GM23338 (cell line): ENCODE measurements around the gene KCTD4. TPM values are rescaled to one million over a fixed set of nuclear protein-coding genes. Genes with fewer than 3 reads are reported as not detected.

Experiments used
- ATAC-seq: fragments of 200-7000 bp; cut with Tn5 transposase; 3 replicates; pipeline ENCODE4 v1.9.1; 2020
- DNase-seq: peaks from one replicate; pipeline ENCODE4 v3.0.0-alpha.2; 2015; ENCODE audit warnings: low spot score
- H2AFZ ChIP-seq: fragments of 200-600 bp; sonication (generic); 2 replicates; pipeline ENCODE4 v1.8.0; 2016; ENCODE audit warnings: antibody characterized with exemption, mild to moderate bottlenecking, moderate library complexity
- H3F3A ChIP-seq: fragments of 200-600 bp; sonication (generic); replicated peaks from 2 replicates; pipeline ENCODE4 v1.8.0; 2017; ENCODE audit warnings: antibody characterized with exemption, mixed run types, low read depth
- H3K27ac ChIP-seq: fragments of 200-600 bp; sonication (generic); 2 replicates; pipeline ENCODE4 v1.6.1; 2016; ENCODE audit warnings: low read depth
- H3K27me3 ChIP-seq: fragments of 200-600 bp; sonication (generic); 2 replicates; pipeline ENCODE4 v1.8.0; 2016; ENCODE audit warnings: mild to moderate bottlenecking, mixed run types, moderate library complexity; ENCODE audit not compliant: insufficient read depth
- H3K36me3 ChIP-seq: fragments of 200-600 bp; sonication (generic); 2 replicates; pipeline ENCODE4 v1.8.0; 2016; ENCODE audit warnings: mild to moderate bottlenecking; ENCODE audit not compliant: insufficient read depth
- H3K4me1 ChIP-seq: fragments of 200-600 bp; sonication (generic); 2 replicates; pipeline ENCODE4 v1.8.0; 2016; ENCODE audit warnings: mild to moderate bottlenecking, moderate library complexity; ENCODE audit not compliant: insufficient read depth
- H3K4me2 ChIP-seq: fragments of 200-600 bp; sonication (generic); 2 replicates; pipeline ENCODE4 v1.7.1; 2017; ENCODE audit warnings: mixed run types
- H3K4me3 ChIP-seq: fragments of 200-600 bp; sonication (generic); 2 replicates; pipeline ENCODE4 v1.6.1; 2016; ENCODE audit warnings: mixed run types
- H3K79me2 ChIP-seq: fragments of 200-600 bp; sonication (generic); replicated peaks from 2 replicates; pipeline ENCODE4 v1.8.0; 2017; ENCODE audit warnings: mild to moderate bottlenecking; ENCODE audit not compliant: insufficient read depth
- H3K9me2 ChIP-seq: fragments of 200-600 bp; sonication (generic); 2 replicates; pipeline ENCODE4 v1.8.0; 2017; ENCODE audit not compliant: insufficient read depth
- H4K20me1 ChIP-seq: fragments of 200-600 bp; sonication (generic); replicated peaks from 2 replicates; pipeline ENCODE4 v1.8.0; 2017; ENCODE audit warnings: mild to moderate bottlenecking; ENCODE audit not compliant: insufficient read depth
- H3K27ac Mint-ChIP-seq: 2 replicates; pipeline ENCODE4 v1.8.0; 2020; ENCODE audit warnings: inconsistent platforms, mild to moderate bottlenecking, moderate library complexity, mixed read lengths
- H3K27me3 Mint-ChIP-seq: 3 replicates; pipeline ENCODE4 v1.8.0; 2022; ENCODE audit warnings: low read depth, mild to moderate bottlenecking, moderate library complexity, mixed read lengths, inconsistent platforms; ENCODE audit not compliant: insufficient read depth, poor library complexity
- H3K36me3 Mint-ChIP-seq: 3 replicates; pipeline ENCODE4 v1.8.0; 2021; ENCODE audit warnings: low read depth, mild to moderate bottlenecking, inconsistent platforms, moderate library complexity, mixed read lengths
- H3K4me1 Mint-ChIP-seq: 3 replicates; pipeline ENCODE4 v1.8.0; 2020; ENCODE audit warnings: mild to moderate bottlenecking, inconsistent platforms, mixed read lengths
- H3K4me3 Mint-ChIP-seq: 3 replicates; pipeline ENCODE4 v1.8.0; 2021; ENCODE audit warnings: moderate library complexity, mild to moderate bottlenecking, inconsistent platforms, mixed read lengths
- H3K9me3 Mint-ChIP-seq: 3 replicates; pipeline ENCODE4 v1.8.0; 2020; ENCODE audit warnings: moderate library complexity, mild to moderate bottlenecking, inconsistent platforms, mixed read lengths
- EZH2phosphoT487 ChIP-seq: fragments of 200-600 bp; sonication (generic); IDR thresholded peaks from one replicate; pipeline ENCODE4 v1.8.1; 2018; ENCODE audit warnings: antibody characterized with exemption; ENCODE audit not compliant: unreplicated experiment
- REST ChIP-seq: IDR thresholded peaks from one replicate; pipeline ENCODE4 v1.6.1; 2018; ENCODE audit warnings: antibody characterized with exemption; ENCODE audit not compliant: unreplicated experiment
- ZNF114 ChIP-seq: fragments of 250-450 bp; sonication (Bioruptor Pico); IDR thresholded peaks from 2 replicates; pipeline ENCODE4 v1.5.0; 2020; ENCODE audit warnings: mild to moderate bottlenecking, moderate library complexity
- ZNF331 ChIP-seq: fragments of 250-450 bp; sonication (Bioruptor Pico); IDR thresholded peaks from 2 replicates; pipeline ENCODE4 v1.5.0; 2020; ENCODE audit warnings: low read depth, mild to moderate bottlenecking, moderate library complexity
- polyA plus RNA-seq: library from polyadenylated mRNA; unstranded; fragments of >200 nt; fragmentation: Nextera tagmentation; extraction: Ambion mirVana; gene quantifications from 2 replicates; pipeline ENCODE4 v1.2.1, GENCODE V29; 2016
- total RNA-seq: library from RNA; depleted of rRNA; stranded (reverse); fragments of >200 nt; shearing (Covaris generic); gene quantifications from 2 replicates; pipeline ENCODE4 v1.2.3, GENCODE V29; 2014
- TF ChIP-seq, protein P1 (sequence below), 2 experiments: fragments of 200-600 bp in 1 of 2; sonication (generic) in 1 of 2; conservative IDR thresholded peaks; 2 replicates each; pipeline versions ENCODE4 v1.5.1 to v1.6.1; 2016 to 2017; ENCODE audit warnings: antibody characterized with exemption in 2 of 2, low read depth in 2 of 2, mild to moderate bottlenecking in 2 of 2, moderate library complexity in 1 of 2
- TF ChIP-seq, protein P2 (sequence below): fragments of 250-450 bp; sonication (Bioruptor Pico); IDR thresholded peaks from 2 replicates; pipeline ENCODE4 v1.5.0; 2020; ENCODE audit warnings: mild to moderate bottlenecking, moderate library complexity

Gene KCTD4
- total and polyA plus RNA-seq, 2 experiments from 2014 or later, result 0.24 TPM; not detected in 1

DNA sequence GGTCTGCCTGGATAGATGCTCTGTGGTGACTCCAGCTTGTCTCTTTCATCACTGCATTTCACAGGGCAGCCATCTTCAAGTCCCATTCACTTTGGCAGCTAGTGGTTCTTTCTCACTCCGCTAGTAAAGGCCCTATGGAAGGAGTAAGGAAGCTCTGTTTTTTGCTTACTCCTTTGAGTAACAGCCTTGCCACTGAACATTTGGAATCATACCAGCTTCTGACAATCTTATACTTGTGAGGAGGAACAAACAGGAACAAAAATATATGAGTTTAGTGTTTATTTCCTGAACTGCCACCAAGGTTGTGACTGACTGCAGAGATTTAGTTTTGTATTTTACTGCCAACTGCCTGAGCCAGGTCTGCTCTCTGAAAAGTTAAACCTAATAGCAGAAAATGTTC is 38.7 kb downstream of the KCTD4 start:
- Histone ChIP-seq H3K9me2 (no peaks in the 10 kb centered on the region), H3F3A (no peaks in the 10 kb centered on the region), H3K27ac (no peak overlapping the region; the same call in 1 of the 2 replicates), H3K4me3 (no peak overlapping the region), H3K4me2 (no peak overlapping the region), H3K4me1 (no peaks in the 10 kb centered on the region), H3K27me3 (no peaks in the 10 kb centered on the region), H3K36me3 (no peaks in the 10 kb centered on the region; the same call in 1 of the 2 replicates), H3K79me2 (0 out of 2 replicates have a peak, but pooled peaks cover 6% of the 10 kb centered on the region), H2AFZ (no peak overlapping the region), H4K20me1 (0 out of 2 replicates have a peak, but pooled peaks cover 2% of the 10 kb centered on the region)
- H3K4me3 Mint-ChIP-seq, result no peak overlapping the region
- no peak for DNase-seq
- H3K27me3 Mint-ChIP-seq, result no peaks in the 10 kb centered on the region
- TF ChIP-seq ZNF331 (no peak), ZNF114 (CRISPR knock-in tag) (no peak), REST (no peak), EZH2phosphoT487 (no peak)
- TF ChIP-seq, protein P1, sequence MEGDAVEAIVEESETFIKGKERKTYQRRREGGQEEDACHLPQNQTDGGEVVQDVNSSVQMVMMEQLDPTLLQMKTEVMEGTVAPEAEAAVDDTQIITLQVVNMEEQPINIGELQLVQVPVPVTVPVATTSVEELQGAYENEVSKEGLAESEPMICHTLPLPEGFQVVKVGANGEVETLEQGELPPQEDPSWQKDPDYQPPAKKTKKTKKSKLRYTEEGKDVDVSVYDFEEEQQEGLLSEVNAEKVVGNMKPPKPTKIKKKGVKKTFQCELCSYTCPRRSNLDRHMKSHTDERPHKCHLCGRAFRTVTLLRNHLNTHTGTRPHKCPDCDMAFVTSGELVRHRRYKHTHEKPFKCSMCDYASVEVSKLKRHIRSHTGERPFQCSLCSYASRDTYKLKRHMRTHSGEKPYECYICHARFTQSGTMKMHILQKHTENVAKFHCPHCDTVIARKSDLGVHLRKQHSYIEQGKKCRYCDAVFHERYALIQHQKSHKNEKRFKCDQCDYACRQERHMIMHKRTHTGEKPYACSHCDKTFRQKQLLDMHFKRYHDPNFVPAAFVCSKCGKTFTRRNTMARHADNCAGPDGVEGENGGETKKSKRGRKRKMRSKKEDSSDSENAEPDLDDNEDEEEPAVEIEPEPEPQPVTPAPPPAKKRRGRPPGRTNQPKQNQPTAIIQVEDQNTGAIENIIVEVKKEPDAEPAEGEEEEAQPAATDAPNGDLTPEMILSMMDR (conservative IDR thresholded peaks at IDR 0.05; ENCODE audit: low read depth in 2 of 2), result no peak
- TF ChIP-seq, protein P2, sequence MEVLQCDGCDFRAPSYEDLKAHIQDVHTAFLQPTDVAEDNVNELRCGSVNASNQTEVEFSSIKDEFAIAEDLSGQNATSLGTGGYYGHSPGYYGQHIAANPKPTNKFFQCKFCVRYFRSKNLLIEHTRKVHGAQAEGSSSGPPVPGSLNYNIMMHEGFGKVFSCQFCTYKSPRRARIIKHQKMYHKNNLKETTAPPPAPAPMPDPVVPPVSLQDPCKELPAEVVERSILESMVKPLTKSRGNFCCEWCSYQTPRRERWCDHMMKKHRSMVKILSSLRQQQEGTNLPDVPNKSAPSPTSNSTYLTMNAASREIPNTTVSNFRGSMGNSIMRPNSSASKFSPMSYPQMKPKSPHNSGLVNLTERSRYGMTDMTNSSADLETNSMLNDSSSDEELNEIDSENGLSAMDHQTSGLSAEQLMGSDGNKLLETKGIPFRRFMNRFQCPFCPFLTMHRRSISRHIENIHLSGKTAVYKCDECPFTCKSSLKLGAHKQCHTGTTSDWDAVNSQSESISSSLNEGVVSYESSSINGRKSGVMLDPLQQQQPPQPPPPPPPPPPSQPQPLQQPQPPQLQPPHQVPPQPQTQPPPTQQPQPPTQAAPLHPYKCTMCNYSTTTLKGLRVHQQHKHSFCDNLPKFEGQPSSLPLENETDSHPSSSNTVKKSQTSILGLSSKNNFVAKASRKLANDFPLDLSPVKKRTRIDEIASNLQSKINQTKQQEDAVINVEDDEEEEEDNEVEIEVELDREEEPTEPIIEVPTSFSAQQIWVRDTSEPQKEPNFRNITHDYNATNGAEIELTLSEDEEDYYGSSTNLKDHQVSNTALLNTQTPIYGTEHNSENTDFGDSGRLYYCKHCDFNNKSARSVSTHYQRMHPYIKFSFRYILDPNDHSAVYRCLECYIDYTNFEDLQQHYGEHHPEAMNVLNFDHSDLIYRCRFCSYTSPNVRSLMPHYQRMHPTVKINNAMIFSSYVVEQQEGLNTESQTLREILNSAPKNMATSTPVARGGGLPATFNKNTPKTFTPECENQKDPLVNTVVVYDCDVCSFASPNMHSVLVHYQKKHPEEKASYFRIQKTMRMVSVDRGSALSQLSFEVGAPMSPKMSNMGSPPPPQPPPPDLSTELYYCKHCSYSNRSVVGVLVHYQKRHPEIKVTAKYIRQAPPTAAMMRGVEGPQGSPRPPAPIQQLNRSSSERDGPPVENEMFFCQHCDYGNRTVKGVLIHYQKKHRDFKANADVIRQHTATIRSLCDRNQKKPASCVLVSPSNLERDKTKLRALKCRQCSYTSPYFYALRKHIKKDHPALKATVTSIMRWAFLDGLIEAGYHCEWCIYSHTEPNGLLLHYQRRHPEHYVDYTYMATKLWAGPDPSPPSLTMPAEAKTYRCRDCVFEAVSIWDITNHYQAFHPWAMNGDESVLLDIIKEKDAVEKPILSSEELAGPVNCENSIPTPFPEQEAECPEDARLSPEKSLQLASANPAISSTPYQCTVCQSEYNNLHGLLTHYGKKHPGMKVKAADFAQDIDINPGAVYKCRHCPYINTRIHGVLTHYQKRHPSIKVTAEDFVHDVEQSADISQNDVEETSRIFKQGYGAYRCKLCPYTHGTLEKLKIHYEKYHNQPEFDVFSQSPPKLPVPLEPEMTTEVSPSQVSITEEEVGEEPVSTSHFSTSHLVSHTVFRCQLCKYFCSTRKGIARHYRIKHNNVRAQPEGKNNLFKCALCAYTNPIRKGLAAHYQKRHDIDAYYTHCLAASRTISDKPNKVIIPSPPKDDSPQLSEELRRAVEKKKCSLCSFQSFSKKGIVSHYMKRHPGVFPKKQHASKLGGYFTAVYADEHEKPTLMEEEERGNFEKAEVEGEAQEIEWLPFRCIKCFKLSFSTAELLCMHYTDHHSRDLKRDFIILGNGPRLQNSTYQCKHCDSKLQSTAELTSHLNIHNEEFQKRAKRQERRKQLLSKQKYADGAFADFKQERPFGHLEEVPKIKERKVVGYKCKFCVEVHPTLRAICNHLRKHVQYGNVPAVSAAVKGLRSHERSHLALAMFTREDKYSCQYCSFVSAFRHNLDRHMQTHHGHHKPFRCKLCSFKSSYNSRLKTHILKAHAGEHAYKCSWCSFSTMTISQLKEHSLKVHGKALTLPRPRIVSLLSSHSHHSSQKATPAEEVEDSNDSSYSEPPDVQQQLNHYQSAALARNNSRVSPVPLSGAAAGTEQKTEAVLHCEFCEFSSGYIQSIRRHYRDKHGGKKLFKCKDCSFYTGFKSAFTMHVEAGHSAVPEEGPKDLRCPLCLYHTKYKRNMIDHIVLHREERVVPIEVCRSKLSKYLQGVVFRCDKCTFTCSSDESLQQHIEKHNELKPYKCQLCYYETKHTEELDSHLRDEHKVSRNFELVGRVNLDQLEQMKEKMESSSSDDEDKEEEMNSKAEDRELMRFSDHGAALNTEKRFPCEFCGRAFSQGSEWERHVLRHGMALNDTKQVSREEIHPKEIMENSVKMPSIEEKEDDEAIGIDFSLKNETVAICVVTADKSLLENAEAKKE, result no peak
- H3K9me3 Mint-ChIP-seq, result no peaks in the 10 kb centered on the region
- peaks cover 6% of the 10 kb centered on the region; the same call in 1 of the 3 replicates for H3K4me1 Mint-ChIP-seq
- no peak for ATAC-seq
- no peak overlapping the region; the same call in 1 of the 2 replicates for H3K27ac Mint-ChIP-seq
- H3K36me3 Mint-ChIP-seq, result peaks cover 13% of the 10 kb centered on the region; the same call in 2 of the 3 replicates
